Hepatocyte (in vitro differentiated cells): ENCODE data around the gene GRM4. TPM values are rescaled to one million over a fixed set of nuclear protein-coding genes. Genes with fewer than 3 reads are reported as not detected.

Source experiments
- DNase-seq: peaks from one replicate; pipeline ENCODE4 v3.0.0-alpha.2; 2016; ENCODE audit warnings: low spot score
- H2AFZ ChIP-seq: fragments of 200-600 bp; sonication (generic); 2 replicates; pipeline ENCODE4 v1.6.0; 2016; ENCODE audit warnings: antibody characterized with exemption, mild to moderate bottlenecking
- H3K27ac ChIP-seq: fragments of 200-600 bp; sonication (generic); 2 replicates; pipeline ENCODE4 v1.5.1; 2016; ENCODE audit warnings: mild to moderate bottlenecking
- H3K27me3 ChIP-seq: fragments of 200-600 bp; sonication (generic); 2 replicates; pipeline ENCODE4 v1.6.1; 2016
- H3K36me3 ChIP-seq: fragments of 200-600 bp; sonication (generic); replicated peaks from 2 replicates; pipeline ENCODE4 v1.5.1; 2016; ENCODE audit warnings: low read depth; ENCODE audit not compliant: insufficient read depth
- H3K4me1 ChIP-seq: fragments of 200-600 bp; sonication (generic); 2 replicates; pipeline ENCODE4 v1.5.1; 2016; ENCODE audit warnings: mild to moderate bottlenecking, moderate library complexity; ENCODE audit not compliant: insufficient read depth
- H3K4me2 ChIP-seq: fragments of 200-600 bp; sonication (generic); 2 replicates; pipeline ENCODE4 v1.6.0; 2016
- H3K4me3 ChIP-seq: fragments of 200-600 bp; sonication (generic); 2 replicates; pipeline ENCODE4 v1.5.1; 2016; ENCODE audit warnings: mild to moderate bottlenecking
- H3K79me2 ChIP-seq: fragments of 200-600 bp; sonication (generic); 2 replicates; pipeline ENCODE4 v1.6.0; 2017; ENCODE audit warnings: mild to moderate bottlenecking
- H3K9me2 ChIP-seq: fragments of 200-600 bp; sonication (generic); replicated peaks from 2 replicates; pipeline ENCODE4 v1.6.0; 2017; ENCODE audit warnings: mild to moderate bottlenecking; ENCODE audit not compliant: insufficient read depth
- H3K9me3 ChIP-seq: fragments of 200-600 bp; sonication (generic); 2 replicates; pipeline ENCODE4 v1.5.1; 2016; ENCODE audit warnings: low read depth, mild to moderate bottlenecking
- H4K20me1 ChIP-seq: fragments of 200-600 bp; sonication (generic); 2 replicates; pipeline ENCODE4 v1.6.0; 2016; ENCODE audit warnings: mild to moderate bottlenecking; ENCODE audit not compliant: insufficient read depth, poor library complexity, severe bottlenecking
- CTCF ChIP-seq: fragments of 200-600 bp; sonication (generic); IDR thresholded peaks from 2 replicates; pipeline ENCODE4 v1.5.1; 2016; ENCODE audit warnings: antibody characterized with exemption, mild to moderate bottlenecking; ENCODE audit not compliant: poor library complexity
- EZH2 ChIP-seq: fragments of 200-600 bp; sonication (generic); IDR thresholded peaks from 2 replicates; pipeline ENCODE4 v1.6.1; 2016; ENCODE audit warnings: antibody characterized with exemption, mild to moderate bottlenecking, borderline replicate concordance
- EZH2phosphoT487 ChIP-seq: fragments of 200-600 bp; sonication (generic); IDR thresholded peaks from one replicate; pipeline ENCODE4 v1.6.1; 2018; ENCODE audit warnings: antibody characterized with exemption, mild to moderate bottlenecking, low read depth, moderate library complexity; ENCODE audit not compliant: unreplicated experiment, severe bottlenecking
- WGBS: methylation state at CpG from one replicate; pipeline ENCODE4 v1.1.6; 2016; ENCODE audit warnings: low lambda C conversion rate; ENCODE audit errors: missing lambda C conversion rate; 5-methylcytosine and 5-hydroxymethylcytosine counted together
- polyA plus RNA-seq: library from polyadenylated mRNA; unstranded; fragments of >200 nt; fragmentation: Nextera tagmentation; extraction: Ambion mirVana; gene quantifications from 2 replicates; pipeline ENCODE4 v1.2.1, GENCODE V29; 2016
- total RNA-seq: library from RNA; depleted of rRNA; stranded (reverse); fragments of >200 nt; gene quantifications from 2 replicates; pipeline ENCODE4 v1.2.3, GENCODE V29; 2014

GRM4 gene
- total and polyA plus RNA-seq, 2 experiments from 2014 or later = 0.03 TPM; not detected in 1

GRCh38 chr6:34095741-34096140, 50.1 kb downstream of the GRM4 start:
- no peaks in the 10 kb centered on the region for H3K4me1 ChIP-seq
- WGBS = 74% methylated on average over 10 of the region's 10 CpGs
- H2AFZ ChIP-seq = no peak overlapping the region
- H3K79me2 ChIP-seq = no peaks in the 10 kb centered on the region
- H4K20me1 ChIP-seq = no peaks in the 10 kb centered on the region
- no peaks in the 10 kb centered on the region for H3K9me3 ChIP-seq
- H3K9me2 ChIP-seq = no peaks in the 10 kb centered on the region
- no peak for DNase-seq
- H3K4me2 ChIP-seq = no peak overlapping the region
- no peak overlapping the region for H3K27ac ChIP-seq
- no peak overlapping the region for H3K4me3 ChIP-seq
- no peaks in the 10 kb centered on the region for H3K36me3 ChIP-seq
- H3K27me3 ChIP-seq = no peaks in the 10 kb centered on the region
- TF ChIP-seq EZH2 (no peak), CTCF (no peak), EZH2phosphoT487 (no peak)

- Histone ChIP-seq H3K79me2 (no peaks in the 10 kb centered on the region), H3K9me3 (no peaks in the 10 kb centered on the region), H3K4me2 (no peak overlapping the region), H2AFZ (no peak overlapping the region), H3K4me1 (no peaks in the 10 kb centered on the region), H3K9me2 (no peaks in the 10 kb centered on the region), H3K27ac (no peak overlapping the region), H4K20me1 (no peaks in the 10 kb centered on the region), H3K36me3 (no peaks in the 10 kb centered on the region), H3K27me3 (no peaks in the 10 kb centered on the region), H3K4me3 (no peak overlapping the region)
- WGBS = 87% methylated on average over 7 of the region's 7 CpGs
- DNase-seq = no peak
- TF ChIP-seq EZH2 (no peak), CTCF (no peak), EZH2phosphoT487 (no peak)
Measured at GRCh38 chr6:34095136-34095505, 50.8 kb downstream of the GRM4 start.

- H3K4me1 ChIP-seq = no peaks in the 10 kb centered on the region
- H3K4me3 ChIP-seq = no peak overlapping the region
- no peak for DNase-seq
- H3K27me3 ChIP-seq = no peaks in the 10 kb centered on the region
- no peak overlapping the region for H3K27ac ChIP-seq
- H3K79me2 ChIP-seq = no peaks in the 10 kb centered on the region
- no peak overlapping the region for H2AFZ ChIP-seq
- no peaks in the 10 kb centered on the region for H3K9me2 ChIP-seq
- WGBS = 52% methylated on average over 12 of the region's 12 CpGs
- H3K9me3 ChIP-seq = no peaks in the 10 kb centered on the region
- H4K20me1 ChIP-seq = no peaks in the 10 kb centered on the region
- TF ChIP-seq EZH2phosphoT487 = no peak
- no peak for TF ChIP-seq CTCF
- TF ChIP-seq EZH2 = no peak
- no peak overlapping the region for H3K4me2 ChIP-seq
- H3K36me3 ChIP-seq = no peaks in the 10 kb centered on the region
Measured at GRCh38 chr6:34094474-34095135, 51.3 kb downstream of the GRM4 start.
